Skeletal muscle cell (primary cell): ENCODE measurements around the gene SURF6.
A peak's percentile ranks its signal among the peaks of the same experiment; 100 is the strongest.

Source experiments
- DNase-seq: peaks from one replicate; pipeline ENCODE4 v3.0.0-alpha.2; 2010; ENCODE audit warnings: low read depth
- H3K4me3 ChIP-seq: 2 replicates; pipeline ENCODE4 v1.5.1; 2011; ENCODE audit warnings: low read depth, mild to moderate bottlenecking, control low read depth, low read length, moderate library complexity

SURF6 gene

GRCh38 chr9:133369422-133369821 is 33.4 kb upstream of the SURF6 start:
- H3K4me3 ChIP-seq = no peak overlapping the region

GRCh38 chr9:133368249-133368881 is 32.4 kb upstream of the SURF6 start:
- H3K4me3 ChIP-seq = no peak overlapping the region
- no peak for DNase-seq

More at GRCh38 chr9:133369422-133369821, 33.4 kb upstream of the SURF6 start:
- DNase-seq = no peak

- no peak for DNase-seq
- H3K4me3 ChIP-seq = no peak overlapping the region
Measured at GRCh38 chr9:133367778-133368177, 31.8 kb upstream of the SURF6 start.

GRCh38 chr9:133367221-133367620 is 31.2 kb upstream of the SURF6 start:
- DNase-seq = no peak
- no peak overlapping the region for H3K4me3 ChIP-seq

GRCh38 chr9:133366435-133366834 is 30.4 kb upstream of the SURF6 start:
- DNase-seq = no peak
- no peak overlapping the region for H3K4me3 ChIP-seq

GRCh38 chr9:133362359-133363044 is 26.5 kb upstream of the SURF6 start:
- no peak for DNase-seq
- H3K4me3 ChIP-seq = no peak overlapping the region

GRCh38 chr9:133361507-133362092 is 25.6 kb upstream of the SURF6 start:
- DNase-seq = no peak
- no peak overlapping the region for H3K4me3 ChIP-seq

GRCh38 chr9:133360400-133361393 is 24.7 kb upstream of the SURF6 start:
- no peak for DNase-seq
- H3K4me3 ChIP-seq = no peak overlapping the region

GRCh38 chr9:133359399-133360175 is 23.6 kb upstream of the SURF6 start:
- no peak overlapping the region for H3K4me3 ChIP-seq
- no peak for DNase-seq

GRCh38 chr9:133357656-133358055 is 21.7 kb upstream of the SURF6 start:
- no peak overlapping the region for H3K4me3 ChIP-seq
- no peak for DNase-seq

GRCh38 chr9:133356391-133357091 is 20.6 kb upstream of the SURF6 start, which contains the start of the genes SURF1 and SURF2:
TSS of gene SURF1 (minus strand) at chr9:133356487. CDS start at chr9:133356453, 34 bp downstream.
TSS of gene SURF2 (plus strand) at chr9:133356550. CDS start at chr9:133356593, 43 bp downstream.
- DNase-seq = no peak
- peak within 1 kb of the TSS; percentile 86 for H3K4me3 ChIP-seq

- H3K4me3 ChIP-seq = peak overlapping the region; percentile 86
- no peak for DNase-seq
Measured at GRCh38 chr9:133355881-133356357, 19.9 kb upstream of the SURF6 start.

GRCh38 chr9:133354766-133355165 is 18.8 kb upstream of the SURF6 start:
- no peak overlapping the region for H3K4me3 ChIP-seq
- no peak for DNase-seq

- no peak for DNase-seq
- no peak overlapping the region for H3K4me3 ChIP-seq
Measured at GRCh38 chr9:133353548-133353947, 17.6 kb upstream of the SURF6 start.

- no peak for DNase-seq
Measured at GRCh38 chr9:133352635-133353340, 16.8 kb upstream of the SURF6 start.

GRCh38 chr9:133351908-133352634 is 16.1 kb upstream of the SURF6 start:
- DNase-seq = no peak
- no peak overlapping the region for H3K4me3 ChIP-seq

More at GRCh38 chr9:133352635-133353340, 16.8 kb upstream of the SURF6 start:
- H3K4me3 ChIP-seq = no peak overlapping the region

- H3K4me3 ChIP-seq = no peak overlapping the region
- no peak for DNase-seq
Measured at GRCh38 chr9:133351526-133351907, 15.5 kb upstream of the SURF6 start.
